NCI-H2081 treated with DMSO at 0.1 percent for 48 hours (cell line): ENCODE measurements around the gene PRRC2B.
A peak's percentile ranks its signal among the peaks of the same experiment; 100 is the strongest.
"Not testable (repeated sequence)": the region's sequence is repeated elsewhere in the genome, so short reads cannot be mapped to it uniquely, and the experiment has no call there.

Source experiments
- DNase-seq: peaks from one replicate; lab custom pipeline; 2025; lab: John Stamatoyannopoulos, UW

PRRC2B gene

DNA sequence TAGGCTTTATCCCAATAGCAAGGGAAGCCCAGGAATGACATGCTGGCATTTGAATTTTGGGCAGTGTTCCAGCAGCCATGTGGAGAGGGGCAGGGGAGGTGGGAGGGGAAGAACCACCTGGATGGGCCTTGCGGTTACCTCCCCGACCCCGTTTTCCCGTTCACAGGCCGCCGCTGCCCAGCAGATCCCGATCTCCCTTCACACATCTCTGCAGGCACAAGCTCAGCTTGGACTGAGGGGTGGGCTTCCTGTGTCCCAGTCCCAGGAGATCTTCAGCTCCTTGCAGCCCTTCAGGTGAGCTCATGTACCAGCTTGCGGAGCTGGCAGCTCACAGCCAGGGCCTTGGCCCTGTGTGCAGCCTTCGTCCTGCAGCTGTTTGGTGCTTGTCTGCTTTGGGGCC is 93.1 kb downstream of the PRRC2B start:
- no peak for DNase-seq

DNA sequence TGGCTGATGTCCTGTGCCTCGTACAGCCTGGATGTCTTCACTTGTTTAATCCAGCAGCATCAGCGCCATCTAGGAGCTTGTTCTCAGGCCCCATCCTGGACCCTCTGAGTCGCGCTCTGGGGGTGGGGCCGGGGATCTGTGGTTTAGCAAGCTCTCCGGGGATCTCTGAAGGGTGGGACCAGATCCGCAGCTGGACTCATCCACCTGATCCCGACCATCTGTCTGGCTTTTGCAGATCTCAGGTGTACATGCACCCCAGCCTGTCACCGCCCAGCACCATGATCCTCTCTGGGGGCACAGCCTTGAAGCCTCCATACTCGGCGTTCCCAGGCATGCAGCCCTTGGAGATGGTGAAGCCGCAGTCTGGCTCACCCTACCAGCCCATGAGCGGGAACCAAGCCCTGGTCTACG is 93.7 kb downstream of the PRRC2B start:
- no peak for DNase-seq

DNA sequence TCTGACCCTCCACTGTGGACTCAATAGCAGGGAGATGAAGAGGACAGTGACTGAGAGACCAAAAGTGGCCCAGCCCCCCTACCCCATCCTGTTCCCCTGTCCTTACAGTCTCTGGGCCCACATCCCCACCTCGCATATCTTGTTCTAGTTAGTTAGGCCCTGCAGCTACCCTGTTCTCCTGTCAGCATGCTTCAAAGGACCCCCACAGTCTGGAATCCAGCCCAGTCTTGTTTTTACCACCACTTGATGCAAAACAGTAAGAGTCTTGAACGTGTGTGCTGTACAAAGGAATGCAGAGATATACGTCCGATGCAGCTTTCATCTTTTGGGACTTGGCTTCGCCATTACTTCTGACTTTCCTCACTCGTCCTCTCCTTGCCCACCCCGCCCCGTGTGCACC is 96.6 kb downstream of the PRRC2B start:
- DNase-seq: no peak

DNA sequence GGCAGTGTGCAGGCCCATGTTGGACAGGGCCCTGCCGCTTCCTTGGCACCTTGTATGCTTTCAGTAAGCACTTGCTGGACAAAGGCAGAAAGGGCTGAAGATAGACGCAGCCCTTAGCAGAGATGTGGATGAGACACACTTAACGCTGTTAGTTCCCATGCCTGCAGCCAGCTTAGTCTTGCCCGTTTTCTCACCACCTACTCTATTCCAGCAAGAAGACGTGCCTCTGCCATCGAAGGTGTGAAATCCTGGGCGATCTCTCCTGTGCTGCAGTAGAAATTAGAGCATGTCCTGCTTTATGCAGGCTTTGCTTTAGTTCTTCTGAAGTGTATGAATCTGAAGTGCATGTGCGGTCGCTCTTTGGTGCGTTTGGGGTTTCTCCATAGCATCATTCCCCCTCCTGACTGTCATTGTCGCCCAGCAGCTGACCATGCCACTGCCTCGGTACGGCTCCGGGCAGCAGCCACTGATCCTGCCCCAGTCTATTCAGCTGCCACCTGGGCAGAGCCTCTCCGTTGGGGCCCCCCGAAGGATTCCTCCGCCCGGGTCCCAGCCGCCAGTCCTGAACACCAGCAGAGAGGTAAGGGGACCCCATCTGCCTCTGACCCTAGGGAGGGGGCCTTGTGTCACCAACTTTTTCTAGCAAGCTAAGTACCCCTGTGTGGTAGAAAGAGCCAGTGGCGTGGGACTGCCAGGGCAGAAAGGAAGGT is 97.3 kb downstream of the PRRC2B start:
- DNase-seq: no peak

DNA sequence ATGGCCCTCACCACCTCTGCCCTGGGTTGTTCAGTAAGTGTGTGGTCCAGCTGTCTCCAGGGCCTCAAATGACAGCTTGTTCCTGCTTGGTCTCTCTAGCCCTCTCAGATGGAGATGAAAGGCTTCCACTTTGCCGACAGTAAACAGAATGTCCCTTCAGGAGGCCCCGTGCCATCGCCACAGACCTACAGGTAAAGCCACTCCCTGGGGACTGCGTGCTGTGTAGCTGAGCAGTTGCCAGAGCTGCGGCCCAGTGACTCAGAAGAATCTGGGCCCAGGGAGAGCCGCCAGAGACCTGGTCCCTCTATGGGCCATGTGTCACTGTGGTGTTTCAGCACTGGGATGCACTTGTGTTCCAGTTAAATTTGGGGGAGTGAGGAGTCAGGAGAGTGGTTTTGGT is 98.2 kb downstream of the PRRC2B start:
- no peak for DNase-seq

DNA sequence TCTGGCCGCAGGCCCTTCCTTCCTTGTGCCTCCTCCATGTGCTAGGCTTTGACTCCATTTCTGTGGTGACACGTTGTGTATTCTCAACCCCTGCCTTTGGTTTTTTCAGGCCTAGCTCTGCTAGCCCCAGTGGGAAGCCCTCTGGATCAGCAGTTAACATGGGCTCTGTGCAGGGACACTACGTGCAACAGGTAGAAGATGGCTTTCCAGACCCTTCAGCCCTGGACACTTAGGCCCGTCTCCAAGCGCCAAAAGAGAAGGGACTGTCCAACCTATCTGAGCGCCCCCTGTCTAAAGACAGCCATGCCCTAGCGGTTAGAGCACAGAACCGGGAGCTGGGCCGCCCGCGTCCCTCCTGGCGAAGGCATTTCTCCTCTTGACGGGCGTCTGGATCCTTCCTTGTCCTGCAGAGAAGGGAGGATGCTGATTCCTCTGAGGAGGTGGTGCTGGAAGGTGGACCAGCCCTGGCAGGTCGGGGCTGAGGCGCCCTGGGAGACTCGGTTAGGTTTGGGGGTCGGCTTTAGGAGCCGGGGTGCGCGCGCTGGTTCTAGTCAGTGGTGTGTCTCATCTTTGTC is 100.5 kb downstream of the PRRC2B start:
- DNase-seq: no peak

DNA sequence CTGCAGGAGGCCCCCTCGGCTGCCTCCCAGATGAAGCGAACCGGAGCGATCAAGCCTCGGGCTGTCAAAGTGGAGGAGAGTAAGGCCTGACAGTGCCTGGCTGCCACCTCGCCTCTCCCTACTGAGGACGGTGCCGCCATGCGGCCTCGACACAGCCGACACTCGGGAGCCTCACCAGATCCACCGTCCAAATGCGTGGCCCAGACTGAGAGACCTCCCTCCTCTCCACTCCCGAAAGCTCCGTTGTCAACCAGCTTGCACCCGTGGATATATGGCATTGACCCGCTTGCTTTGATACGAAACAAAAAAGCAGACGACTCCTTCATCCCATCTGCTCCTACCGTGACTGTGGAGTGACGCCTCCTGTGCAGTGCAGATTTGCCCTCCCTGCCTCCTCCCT is 101.9 kb downstream of the PRRC2B start:
- DNase-seq: no peak

DNA sequence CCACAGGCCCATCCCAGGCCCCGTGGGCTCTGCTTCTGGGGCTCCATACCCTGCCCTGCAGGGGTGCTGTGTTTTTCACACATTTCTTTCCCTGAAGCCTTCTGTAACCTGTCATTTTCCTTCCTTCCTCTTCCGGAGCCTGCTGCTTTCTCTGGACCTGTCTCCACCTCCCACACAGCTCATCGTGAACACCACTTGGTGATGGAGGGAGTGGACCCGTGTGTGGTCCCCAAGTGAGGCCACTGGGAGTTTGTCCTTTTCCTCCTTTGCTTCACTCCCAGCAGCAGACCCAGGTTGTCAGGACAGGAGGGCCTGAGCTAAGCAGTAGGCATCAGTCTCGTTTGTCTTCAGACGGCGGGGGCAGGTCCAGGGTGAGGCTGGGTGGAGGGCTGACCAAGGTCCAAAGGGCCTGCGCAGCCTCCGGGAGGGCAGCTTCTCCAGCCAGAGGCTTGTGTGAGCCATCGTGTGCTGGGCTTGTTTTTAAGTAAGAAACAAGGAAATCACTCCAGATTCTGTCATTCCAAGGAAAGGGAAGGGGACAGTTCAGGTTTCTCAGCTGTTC is 103.0 kb downstream of the PRRC2B start:
- no peak for DNase-seq

DNA sequence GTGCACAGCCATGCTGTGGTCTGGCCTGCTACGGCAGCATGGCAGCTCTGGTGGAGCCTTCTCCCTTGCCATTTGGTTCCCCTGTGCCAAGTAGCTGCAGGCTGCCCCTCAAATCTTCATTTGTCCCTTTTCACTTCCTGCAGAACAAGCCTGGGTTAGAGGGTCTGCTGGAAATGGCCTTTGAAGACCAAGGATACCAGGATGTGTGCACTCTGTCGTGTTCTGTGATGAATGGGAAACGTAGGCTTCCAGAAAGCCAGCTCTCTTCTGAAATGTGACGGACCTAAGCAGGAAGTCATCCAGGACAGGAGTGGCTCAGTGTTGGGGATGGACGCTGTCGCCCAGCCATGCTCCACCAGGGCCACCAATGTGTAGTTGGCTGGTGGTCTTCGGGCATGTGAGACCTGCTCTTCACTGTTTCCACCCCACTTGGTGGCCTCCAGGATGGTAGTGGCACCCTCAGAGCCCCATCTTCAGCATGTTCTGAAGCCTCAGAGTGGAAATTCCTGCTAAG is 105.4 kb downstream of the PRRC2B start:
- no peak for DNase-seq

DNA sequence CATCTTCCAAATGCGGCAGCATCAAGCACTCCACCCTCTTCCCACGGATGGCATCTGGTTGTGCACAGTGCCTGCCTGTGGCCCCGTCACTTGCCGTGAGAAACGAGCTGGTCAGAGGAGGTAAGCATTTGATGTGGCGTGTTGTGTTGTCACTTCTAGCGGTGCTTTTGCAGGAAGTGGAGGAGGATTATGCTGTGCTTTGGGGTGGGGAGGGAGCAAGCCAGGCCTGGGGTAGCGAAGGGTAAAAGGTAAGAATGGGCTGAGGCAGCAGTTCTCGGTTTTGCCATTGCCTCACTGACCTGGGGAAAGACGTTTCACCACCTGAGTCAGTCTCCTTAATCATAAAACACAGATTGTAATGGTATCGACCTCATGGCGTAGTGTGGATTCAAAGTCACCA is 106.5 kb downstream of the PRRC2B start:
- DNase-seq: no peak

DNA sequence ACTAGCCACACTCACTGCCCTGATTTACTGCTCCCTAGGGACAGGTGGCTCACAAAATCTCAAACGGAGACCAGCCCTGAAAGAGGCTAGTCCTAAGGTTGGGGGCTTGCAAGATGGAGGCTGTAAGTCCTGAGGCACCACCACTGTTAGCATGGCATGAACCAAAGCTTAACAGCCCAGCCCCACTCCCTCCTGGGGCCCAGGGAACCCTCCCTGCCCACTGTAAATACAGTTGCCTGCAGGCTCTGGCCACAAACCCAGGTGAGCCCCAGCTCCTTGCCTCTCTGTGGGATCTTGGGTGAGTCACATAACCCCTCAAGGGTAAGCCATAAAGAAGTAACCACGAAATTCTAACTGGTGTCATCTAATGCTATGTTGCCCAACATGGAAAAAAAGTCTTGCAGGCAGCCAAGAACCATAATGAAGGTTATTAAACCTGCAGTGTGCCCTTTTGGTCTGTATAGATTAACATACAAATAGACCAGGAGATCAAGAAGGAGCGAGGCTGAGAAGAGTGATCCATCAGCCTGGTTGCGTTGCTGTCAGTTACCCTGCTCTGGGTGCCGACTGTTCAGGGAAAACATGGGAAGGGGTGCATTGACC is 107.2 kb downstream of the PRRC2B start:
- DNase-seq: no peak

DNA sequence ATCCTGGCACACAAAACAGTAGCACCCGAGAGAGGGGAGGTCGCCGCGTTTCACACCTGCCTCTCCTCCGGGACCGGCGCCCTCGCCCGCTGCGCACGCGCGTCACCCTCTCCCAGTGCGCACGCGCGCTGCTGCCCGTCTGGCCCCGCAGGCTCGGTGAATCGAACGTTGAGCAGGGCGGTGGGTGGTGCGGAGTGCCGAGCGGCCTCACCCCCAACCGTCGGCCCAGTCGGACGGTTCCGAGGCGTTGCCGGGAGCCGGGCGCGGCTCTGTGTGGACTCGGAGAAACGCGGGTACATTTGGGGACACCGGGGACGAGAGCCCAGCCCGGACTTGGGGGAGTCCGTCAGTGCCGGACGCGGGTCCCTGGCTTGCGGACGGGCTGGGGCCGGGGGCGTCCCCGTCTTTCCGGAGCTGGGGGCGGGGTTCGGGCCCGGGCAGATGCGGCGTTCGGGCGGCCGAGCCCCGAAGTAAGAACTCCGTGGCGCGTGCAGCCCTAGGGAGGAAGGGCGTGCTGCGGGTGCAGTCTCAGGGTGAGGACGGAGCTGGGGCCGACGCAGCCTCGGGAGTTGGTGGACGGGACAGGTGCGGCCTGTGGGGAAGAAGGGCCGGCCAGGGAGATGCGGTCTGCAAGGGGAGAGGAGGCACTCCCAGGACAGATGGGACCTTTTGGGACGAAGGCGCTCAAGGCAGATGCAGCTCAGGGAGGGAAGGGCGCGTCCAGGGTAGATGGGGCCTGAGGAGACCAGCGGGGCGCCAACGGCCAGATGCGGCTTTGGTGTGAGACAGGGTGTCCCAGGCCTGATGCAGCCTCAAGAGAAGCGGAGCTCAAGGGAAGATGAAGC is 109.1 kb downstream of the PRRC2B start, which contains the start of gene POMT1:
Gene POMT1, plus strand, starts transcription at position 138 of the 845 bp plus-strand sequence. CDS start 1,301 bp downstream, outside the sequence.
- DNase-seq: peak; percentile 71

DNA sequence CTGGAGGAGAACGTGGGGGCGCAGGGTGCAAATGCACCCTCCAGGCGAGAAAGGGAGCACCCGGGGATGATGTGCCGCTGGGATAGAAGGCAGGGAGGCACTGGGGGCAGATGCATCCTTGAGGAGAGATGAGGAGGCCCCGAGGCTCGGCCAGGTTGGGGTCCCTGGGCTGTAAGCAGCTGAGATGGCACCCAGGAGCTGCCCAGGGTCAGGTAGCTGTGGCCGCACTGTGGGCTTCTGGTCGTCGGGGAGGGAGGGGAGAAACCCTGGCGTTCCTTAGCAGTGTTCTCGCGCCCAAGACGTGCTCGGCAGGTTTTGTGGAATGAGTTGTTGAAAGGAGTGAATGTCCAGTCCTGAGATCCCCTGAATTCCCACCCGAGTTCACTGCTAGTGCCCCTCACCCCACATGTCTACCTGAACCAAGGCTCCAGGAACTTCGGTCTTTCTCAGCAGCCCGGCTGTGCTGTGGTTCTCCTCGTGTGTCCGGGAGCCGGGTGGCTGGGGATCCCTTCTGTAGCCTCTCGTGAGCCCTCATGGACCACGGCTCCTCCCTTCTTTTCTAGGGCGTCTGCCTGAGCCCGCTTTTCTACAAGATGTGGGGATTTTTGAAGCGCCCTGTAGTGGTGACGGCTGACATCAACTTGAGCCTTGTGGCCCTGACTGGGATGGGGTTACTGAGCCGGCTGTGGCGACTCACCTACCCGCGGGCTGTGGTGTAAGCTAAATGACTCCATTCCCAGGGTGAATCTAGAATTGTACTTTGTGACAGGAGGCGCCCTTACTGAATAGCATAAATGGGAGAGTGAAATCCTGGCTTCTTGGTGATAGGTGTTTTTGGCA is 110.0 kb downstream of the PRRC2B start:
- no peak for DNase-seq

DNA sequence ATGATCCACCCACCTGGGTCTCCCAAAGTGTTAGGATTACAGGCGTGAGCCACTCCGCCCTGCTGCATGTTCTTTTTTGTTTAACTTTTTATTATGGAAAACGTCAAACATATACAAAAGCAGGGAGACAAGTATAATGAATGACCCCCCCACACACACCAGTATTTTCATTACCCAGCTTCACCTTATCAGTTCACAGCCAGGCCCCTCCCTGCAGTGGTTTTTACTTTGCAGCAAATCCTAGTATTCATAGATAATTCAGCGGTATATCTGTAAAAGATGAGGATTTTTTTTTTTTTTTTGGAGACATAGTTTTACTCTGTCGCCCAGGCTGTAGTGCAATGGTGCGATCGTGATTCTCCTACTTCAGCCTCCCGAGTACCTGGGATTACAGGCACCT is 111.1 kb downstream of the PRRC2B start:
- DNase-seq: no peak

DNA sequence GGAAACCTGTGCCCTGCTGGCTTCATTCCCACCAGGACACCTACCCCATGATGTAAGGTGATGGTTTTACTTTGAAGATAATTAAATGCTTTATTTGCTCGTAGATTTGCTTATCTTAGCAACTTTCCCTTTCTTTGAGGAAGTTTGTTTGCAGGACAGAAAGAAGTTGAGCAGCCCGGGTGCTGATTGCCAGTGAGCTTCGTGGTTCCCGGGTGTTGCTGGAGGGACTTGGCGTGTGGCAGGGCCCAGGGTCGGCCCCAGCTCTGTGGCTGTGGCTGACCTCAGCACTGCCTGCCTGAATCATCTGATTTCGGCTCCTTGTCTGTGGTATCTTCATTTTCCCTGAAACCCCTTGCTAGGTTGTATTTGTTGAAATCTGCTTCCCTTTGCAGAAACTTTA is 117.5 kb downstream of the PRRC2B start:
- DNase-seq: no peak

DNA sequence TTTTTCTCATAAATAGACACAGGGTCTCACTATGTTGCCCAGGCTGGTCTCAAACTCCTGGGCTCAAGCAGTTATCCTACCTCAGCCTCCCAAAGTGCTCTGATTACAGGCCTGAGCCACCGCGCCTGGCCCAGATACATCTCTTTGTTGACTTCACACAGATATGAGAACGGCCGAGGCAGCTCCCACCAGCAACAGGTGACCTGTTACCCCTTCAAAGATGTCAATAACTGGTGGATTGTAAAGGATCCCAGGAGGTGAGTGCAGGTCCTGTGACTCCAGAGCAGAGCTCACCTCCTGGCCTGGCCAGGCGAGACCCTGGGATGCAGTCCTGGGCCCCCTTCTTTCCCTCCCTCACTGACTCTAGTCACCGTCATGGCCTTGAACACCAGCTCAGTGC is 118.0 kb downstream of the PRRC2B start:
- no peak for DNase-seq

DNA sequence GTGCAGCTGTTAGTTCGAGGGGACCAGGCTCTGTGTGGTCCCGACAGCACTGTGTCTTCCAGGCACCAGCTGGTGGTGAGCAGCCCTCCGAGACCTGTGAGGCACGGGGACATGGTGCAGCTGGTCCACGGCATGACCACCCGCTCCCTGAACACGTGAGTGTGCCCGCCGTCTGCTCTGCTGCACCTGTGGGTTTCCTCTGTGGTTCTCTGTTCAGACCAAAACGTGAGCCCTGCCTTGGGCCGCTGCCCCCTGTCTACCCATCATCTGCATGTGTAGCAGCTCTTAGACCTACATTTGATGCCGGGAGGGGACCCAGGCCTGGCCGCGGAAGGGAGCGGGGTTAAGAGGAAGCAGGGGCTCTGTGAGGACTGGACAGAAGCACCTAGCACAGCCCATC is 119.3 kb downstream of the PRRC2B start:
- DNase-seq: no peak

DNA sequence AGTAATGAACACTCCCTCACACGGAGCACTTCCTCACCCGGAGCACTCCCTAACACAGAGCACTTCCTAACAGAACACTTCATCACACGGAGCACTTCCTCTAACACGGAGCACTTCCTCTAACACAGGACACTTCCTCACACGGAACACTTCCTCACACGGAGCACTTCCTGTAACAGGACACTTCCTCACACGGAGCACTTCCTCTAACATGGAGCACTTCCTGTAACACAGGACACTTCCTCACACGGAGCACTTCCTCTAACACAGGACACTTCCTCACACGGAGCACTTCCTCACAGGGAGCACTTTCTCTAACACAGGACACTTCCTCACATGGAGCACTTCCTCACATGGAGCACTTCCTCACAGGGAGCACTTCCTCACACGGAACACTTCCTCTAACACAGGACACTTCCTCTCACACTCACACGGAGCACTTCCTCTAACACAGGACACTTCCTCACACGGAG is 121.7 kb downstream of the PRRC2B start:
- DNase-seq: not testable (repeated sequence)

DNA sequence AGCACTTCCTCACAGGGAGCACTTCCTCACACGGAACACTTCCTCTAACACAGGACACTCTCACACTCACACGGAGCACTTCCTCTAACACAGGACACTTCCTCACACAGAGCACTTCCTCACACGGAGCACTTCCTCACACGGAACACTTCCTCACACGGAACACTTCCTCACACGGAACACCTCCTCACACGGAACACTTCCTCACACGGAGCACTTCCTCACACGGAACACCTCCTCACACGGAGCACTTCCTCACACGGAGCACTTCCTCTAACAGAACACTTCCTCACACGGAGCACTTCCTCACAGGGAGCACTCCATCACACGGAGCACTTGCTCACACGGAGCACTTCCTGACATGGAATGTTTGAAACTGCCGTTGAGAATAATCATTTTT is 122.2 kb downstream of the PRRC2B start:
- DNase-seq: no peak

DNA sequence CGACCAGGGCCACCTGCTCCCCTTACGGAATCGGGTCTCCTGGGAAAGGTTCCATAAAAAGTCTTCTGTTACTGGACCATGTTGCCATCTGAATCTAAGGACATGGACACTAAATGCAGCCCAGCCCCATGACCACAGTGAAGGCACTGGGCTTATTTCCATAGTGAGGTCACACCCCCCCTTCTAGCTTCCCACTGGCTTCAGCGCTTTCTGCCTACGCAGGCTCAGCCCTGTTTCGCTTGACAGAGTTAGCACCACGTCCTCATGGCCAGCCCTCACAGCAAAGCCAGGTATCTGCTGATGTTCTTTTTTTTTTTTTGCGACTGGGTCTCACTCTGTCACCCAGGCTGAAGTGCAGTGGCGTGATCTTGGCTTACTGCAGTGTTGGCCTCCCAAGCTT is 123.0 kb downstream of the PRRC2B start:
- DNase-seq: no peak

DNA sequence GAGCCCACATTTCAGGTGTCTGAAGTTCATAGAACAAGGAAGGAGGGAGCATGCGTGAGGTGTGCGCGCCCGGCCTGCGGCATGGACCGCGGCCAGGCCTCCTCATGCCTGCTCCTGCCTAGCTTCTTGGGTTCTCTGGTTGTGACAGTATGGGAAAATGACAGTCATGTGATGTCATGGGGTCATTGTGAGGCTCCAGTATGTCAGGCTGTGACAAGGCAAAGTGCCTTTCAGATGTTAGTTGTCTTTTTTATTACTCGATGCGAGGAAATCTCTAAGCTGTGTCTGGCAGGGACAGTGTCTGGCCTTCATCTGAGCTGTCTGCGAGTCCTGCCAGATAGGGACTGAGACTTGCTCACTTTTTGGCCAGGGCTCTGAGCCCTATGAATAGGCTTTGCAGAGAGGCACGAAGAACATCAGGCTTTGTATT is 123.9 kb downstream of the PRRC2B start:
- DNase-seq: no peak
